HG03103 (cell line): ENCODE results near the gene LAPTM4A.
"Not testable (repeated sequence)": the region's sequence is repeated elsewhere in the genome, so short reads cannot be mapped to it uniquely, and the experiment has no call there.

Experiments used
- ATAC-seq: cut with Tn5 transposase; IDR thresholded peaks from one replicate; pipeline ENCODE4 v1.9.1; 2021; ENCODE audit warnings: low read depth; ENCODE audit not compliant: unreplicated experiment

Gene LAPTM4A

DNA sequence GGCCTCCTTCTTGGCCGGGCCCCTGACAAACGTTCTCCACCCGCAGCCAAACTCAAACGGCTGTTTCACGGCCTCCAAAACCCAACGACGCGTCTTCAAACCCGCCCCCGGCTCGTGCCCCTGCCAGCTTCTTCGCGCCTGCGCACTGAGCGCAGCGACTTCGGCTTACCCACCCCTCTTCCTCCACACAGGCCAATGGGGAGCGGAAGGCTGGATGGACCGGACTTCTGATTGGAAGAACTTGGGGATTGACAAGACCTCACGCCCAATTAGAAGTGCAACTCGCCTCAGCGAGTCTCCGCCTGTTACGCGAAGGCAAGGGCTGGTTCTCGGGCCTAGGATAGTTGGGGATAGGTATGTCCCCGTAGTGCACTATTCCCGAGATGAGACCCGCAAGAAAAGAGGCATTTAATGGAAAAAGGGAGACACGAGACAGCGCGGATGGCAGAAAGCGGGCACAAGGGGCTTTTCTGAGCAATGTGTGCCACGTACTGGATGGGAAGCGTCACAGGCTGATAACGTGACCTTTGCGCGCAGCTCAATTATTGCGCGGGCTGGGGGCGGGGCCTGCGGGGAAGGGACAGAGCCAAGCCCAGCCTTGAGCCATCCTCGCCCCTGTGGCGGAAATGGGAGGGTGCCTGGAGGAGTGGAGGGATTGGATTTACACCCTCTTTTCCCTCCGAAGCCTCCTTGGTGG is at the start of gene LAPTM4A:
Gene LAPTM4A (minus strand): TSS at position 97 of the 697 bp plus-strand sequence. CDS start 108 bp downstream, outside the sequence.
- peak; percentile 93 for ATAC-seq

GRCh38 chr2:20100711-20101110 is 49.3 kb upstream of the LAPTM4A start:
- ATAC-seq = no peak

GRCh38 chr2:20099780-20100179 is 48.4 kb upstream of the LAPTM4A start:
- no peak for ATAC-seq

DNA sequence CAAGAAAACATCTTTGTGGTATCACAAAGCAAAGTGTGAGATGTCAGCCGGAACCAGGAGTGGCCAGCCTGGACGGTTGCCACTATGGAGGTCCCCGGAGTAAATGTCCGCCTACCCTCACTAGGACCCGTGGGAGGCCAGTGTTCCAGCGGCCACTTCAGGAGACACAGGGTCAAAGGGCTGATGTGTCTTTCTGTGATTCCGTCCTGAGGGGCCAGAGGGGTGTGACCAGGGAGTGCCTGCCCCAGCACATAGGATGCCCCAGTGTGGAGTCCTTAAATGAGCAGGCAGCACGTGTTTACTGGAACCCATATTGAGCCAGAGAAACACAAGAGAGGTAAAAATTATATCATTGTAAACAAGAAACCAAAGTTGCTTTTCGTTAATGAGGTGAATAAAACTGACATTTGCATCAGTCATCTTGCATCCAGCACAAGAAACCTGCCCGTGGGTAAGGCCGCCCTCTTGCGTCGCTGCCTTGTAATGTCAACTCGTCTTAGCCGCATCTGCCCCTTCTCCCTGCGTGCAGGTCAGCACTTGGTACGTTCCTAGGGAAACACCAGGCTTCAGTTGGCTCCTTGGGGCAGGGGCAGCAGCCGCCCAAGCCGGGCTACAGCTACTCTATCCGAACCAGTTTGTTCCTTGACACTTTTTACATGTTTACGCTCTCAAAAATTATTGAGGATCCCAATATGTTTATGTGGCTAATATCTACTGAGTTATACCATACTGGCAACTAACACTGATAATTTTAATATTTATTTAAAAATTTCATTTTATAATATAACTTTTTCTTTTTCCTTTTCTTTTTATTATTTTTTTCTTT is 46.7 kb upstream of the LAPTM4A start:
- ATAC-seq = peak; percentile 92

DNA sequence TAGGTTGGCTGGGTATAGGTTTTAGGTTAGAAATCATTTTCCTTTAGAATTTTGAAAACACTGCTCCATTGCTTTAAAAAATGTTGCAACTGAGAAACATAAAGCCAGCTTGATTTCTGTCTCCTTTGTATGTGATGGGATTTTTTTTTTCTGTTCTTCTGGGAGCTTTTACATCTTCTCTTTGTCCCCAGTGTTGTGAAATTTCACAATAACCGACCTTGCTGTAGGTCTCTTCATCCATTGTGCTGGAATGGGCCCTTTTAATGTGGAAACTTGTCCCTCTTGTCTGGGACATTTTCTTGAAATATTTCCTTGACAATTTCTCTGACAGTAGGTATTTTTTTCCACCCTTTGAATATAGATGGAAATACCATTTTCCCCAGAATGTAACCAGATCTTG is 44.0 kb upstream of the LAPTM4A start:
- no peak for ATAC-seq

GRCh38 chr2:20094955-20095354 is 43.5 kb upstream of the LAPTM4A start:
- ATAC-seq = no peak

DNA sequence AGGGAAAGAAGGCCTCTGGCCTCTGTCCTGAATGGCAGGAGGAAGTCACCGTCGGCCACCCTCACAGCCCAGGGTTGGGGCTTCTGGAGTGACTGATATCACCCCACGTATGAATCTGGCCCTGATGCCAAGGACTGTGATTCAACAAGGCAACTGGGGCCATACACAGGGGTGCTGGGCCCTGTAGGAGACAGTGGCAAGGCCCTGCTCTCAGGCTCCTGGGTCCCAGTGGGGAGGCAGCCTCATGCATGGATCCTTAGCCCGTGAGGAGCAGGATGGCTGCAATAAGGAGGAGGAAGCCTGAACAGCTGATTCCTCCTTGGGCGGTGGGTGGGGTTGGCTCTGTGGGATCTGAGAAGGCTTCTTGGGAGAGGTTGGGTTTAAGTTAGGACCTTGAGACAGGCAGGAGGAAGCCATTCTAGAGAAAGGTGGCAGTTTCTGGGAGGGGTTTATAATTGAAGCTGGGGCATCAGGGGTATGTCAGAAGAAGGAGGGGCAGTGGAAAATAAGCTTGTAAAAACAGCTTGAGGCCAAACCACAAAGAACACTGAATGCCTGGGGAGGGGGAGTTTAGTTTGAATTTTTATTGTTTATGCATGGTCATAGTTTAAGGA is 42.8 kb upstream of the LAPTM4A start:
- ATAC-seq = no peak

GRCh38 chr2:20093263-20094141 is 42.1 kb upstream of the LAPTM4A start:
- no peak for ATAC-seq

DNA sequence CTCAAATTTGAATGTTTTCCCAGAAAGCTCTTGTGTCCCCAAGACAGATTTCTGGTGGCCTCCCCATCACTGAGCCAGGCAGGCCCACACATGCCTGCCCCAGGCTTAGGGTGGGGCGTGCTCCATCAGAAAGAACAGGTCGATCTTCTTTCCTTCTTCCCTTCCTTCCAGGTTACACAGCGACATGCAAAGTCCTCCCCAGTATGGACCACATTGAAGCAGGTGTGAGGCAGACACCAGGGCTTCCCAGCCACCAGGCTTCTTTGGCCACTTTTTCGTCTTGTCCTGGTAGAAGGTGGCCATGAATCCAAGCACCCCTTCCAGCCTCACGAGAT is 41.4 kb upstream of the LAPTM4A start:
- ATAC-seq = no peak

- no peak for ATAC-seq
Observed at GRCh38 chr2:20092226-20092900, 40.9 kb upstream of the LAPTM4A start.

DNA sequence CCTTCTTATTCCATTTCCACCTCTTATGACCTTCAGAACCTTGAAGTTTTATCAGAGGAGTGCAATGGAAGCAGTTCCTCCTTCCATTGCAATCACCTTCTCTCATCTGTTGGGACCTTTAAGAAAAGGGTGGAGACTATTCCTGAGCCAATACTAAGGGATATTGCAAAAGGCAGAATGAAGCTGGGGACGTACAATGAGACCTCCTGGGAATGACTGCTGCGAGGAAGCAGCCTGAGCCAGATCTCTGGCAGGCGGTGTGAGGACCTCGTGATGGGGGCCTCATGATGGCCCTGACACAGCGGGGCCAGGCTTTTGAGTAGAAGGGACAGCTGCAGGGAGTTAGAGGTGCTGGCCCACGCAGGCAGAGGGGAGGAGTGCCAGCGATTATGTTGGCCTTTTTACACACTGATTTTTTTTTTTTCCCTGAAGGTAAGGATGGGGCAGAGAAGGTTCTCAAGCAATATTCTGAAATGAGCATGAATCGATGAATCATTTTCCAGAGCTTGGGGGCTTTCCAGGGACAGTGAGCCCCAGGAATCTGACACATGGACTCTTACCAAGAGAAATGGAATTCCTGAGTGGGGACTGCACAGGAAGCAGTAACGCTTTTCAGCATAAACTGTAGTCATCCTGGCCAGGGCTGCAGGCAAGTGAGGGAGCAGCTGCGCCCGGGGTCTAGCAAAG is 40.0 kb upstream of the LAPTM4A start:
- no peak for ATAC-seq

DNA sequence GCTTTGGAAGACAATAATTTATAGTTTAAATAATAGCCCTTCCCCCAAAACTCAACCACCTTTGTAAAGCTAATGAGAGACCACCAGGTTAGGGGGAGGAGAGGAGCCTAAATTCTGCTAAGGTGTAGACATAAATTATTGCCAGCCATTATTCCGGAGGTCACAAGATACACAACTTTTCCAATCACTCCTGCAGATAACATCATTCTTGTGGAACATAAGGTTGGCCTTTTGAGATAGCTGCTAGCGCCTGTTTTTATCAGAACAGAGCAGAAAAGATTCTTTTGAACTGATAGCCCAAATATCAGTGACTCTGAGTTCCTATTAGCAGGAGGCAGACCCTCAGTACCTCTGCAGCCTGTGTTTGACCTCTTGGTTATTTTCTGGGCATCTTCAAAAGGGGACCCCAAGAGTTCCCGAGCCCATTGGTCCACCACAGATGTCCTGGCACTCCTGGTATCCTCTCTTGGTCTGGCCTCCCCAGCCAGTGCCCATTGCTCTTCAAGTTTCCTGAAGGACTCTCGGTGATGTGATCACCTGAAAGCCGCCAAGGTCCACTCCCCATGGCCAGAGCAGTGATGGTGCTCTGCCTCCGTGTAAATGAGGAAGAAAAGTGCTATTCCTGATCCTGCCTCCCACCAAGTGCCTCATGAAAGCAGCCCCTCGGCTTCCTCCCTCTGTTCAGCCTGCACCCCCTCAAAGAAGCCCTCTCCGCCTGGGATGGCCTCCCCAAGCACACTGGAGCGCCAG is 38.5 kb upstream of the LAPTM4A start:
- no peak for ATAC-seq

DNA sequence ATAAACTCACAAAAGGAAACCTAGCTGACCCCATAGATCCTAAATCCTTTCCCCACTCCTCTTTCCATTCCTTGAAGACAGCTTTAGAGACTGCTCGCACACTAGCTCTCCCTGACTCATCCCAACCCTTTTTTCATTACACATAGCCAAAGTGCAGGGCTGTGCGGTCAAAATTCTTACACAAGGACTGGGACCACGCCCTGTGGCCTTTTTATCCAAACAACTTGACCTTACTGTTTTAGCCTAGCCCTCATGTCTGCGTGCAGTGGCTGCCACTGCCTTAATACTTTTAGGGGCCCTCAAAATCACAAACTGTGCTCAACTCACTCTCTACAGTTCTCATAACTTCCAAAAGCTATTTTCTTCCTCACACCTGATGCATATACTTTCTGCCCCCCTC is 34.5 kb upstream of the LAPTM4A start:
- not testable (repeated sequence) for ATAC-seq

DNA sequence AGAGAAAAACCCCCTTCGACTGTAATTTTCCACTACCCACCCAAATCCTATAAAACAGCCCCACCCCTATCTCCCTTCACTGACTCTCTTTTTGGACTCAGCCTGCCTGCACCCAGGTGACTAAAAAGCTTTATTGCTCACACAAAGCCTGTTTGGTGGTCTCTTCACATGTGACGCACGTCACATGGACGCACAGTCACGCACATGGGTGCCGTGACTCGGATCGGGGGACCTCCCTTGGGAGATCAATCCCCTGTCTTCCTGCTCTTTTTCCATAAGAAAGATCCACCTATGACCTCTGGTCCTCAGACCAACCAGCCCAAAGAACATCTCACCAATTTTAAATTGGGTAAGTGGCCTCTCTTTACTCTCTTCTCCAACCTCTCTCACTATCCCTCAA is 31.4 kb upstream of the LAPTM4A start:
- not testable (repeated sequence) for ATAC-seq

GRCh38 chr2:20081841-20082240 is 30.4 kb upstream of the LAPTM4A start:
- no peak for ATAC-seq

DNA sequence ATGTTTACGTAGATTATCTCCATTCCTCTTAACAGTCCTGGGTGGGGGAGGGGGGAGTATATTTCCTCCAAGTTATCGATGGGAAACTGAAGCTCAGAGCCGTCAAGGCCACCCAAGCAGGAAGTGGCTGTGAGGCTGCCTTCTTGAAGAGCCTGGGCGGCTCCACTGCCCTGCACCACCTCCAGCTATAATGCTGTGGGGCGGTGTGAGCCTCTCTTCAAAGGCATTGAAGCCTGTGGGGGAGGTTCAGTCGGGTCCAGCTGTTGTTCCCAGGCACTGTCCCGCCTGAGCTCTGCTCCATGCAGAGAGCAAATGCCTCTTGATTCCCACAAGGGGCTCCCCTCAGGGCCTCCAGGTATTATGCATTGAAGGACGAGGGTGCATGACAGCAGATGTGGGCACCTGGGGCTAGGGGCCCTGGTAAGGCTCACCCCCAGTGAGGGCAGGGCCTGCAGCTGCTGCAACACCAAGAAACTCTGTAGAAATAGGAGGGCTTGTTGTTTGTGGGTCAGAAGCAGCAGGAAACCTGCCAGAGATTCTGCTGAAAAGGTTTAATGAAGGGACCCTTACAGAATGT is 29.5 kb upstream of the LAPTM4A start:
- ATAC-seq = no peak

DNA sequence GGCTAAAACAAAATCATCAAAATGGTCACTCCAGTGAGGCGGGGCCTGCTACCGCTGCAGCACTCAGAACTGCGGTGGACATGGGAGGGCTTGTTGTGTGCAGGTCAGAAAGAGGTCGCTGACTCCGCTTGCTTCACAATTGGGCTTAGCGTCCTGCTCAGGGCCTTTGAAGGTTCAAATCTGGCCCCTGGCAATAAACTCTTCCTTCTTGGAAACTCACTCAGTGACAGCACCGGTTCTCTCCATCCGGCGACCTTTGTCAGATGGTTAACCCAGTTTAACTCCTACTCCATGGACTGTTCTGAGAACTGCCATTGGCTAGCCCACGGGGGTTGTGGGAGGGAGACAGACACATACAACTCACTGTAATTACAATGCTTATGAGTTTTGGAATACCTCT is 29.0 kb upstream of the LAPTM4A start:
- no peak for ATAC-seq

- ATAC-seq = no peak
Observed at GRCh38 chr2:20079546-20080115, 28.2 kb upstream of the LAPTM4A start.
